Muscle layer of colon (tissue), 2 donors: ENCODE data around the gene BLVRA.
A peak's percentile ranks its signal among the peaks of the same experiment; 100 is the strongest.
"Not testable (repeated sequence)": the region's sequence is repeated elsewhere in the genome, so short reads cannot be mapped to it uniquely, and the experiment has no call there.

Experiments used
- H3K27ac ChIP-seq: one replicate; pipeline ENCODE4 v1.7.0; 2013; ENCODE audit warnings: low read depth, mild to moderate bottlenecking, low read length, moderate library complexity
- H3K27me3 ChIP-seq, 2 donors: one replicate each; pipeline ENCODE4 v1.7.0; 2013; ENCODE audit warnings: low read length in 2 of 2, mild to moderate bottlenecking in 2 of 2; ENCODE audit not compliant: insufficient read depth in 2 of 2, control insufficient read depth in 1 of 2
- H3K36me3 ChIP-seq: one replicate; pipeline ENCODE4 v1.7.0; 2013; ENCODE audit warnings: mild to moderate bottlenecking, low read length; ENCODE audit not compliant: insufficient read depth
- H3K4me1 ChIP-seq: one replicate; pipeline ENCODE4 v1.7.0; 2013; ENCODE audit warnings: mild to moderate bottlenecking, low read length; ENCODE audit not compliant: insufficient read depth
- H3K4me3 ChIP-seq, 2 donors: one replicate each; pipeline ENCODE4 v1.7.0; 2013; ENCODE audit warnings: low read length in 2 of 2, low read depth in 1 of 2, mild to moderate bottlenecking in 1 of 2, moderate library complexity in 1 of 2
- H3K9ac ChIP-seq: one replicate; pipeline ENCODE4 v1.7.0; 2013; ENCODE audit warnings: low read length
- H3K9me3 ChIP-seq: one replicate; pipeline ENCODE4 v1.7.0; 2013; ENCODE audit warnings: mild to moderate bottlenecking, low read length
- donor health status: abdominal sarcoma.
- donor health status: Adenocarcinoma of cecum.

Gene BLVRA

DNA sequence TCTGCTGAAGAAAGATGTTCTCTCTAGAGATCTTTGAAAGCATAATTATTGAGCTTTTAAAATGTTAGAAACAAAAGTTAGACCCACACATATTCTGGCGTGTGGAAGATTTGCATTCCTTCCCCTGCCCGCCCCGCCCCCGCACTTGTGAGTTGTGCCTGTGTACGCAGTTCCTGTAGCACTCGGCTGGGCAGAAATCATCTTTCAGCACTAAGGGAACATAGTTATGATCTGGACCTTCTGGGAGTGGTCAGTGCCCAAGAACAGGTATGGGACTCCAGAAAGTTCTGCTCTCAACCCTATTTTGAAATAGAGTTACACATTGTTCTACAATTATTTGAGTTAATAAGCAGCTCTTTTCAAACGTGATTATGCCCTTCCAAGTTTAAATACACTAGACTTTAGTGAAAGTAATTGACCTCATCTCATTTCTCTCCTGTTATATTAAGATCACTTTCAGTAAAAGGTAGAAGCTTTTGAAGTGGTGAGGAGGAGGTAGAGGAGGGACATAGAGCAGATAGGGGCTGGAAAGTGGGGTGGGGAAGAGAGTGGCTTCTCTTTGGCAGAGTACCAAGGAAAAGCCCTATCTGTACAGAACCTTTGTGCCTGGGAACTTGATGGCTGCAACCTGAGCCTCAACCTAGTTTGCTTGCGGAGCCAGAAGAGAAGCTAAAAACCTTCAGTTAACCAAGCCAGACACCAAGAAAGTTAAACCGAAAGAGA lies 5.7 kb downstream of the BLVRA start:
- Histone ChIP-seq H3K36me3 (no peaks in the 10 kb centered on the region), H3K4me3 (peak overlapping the region in 1 of 2 donors; percentile 16), H3K4me1 (peaks cover 36% of the 10 kb centered on the region), H3K9ac (peak overlapping the region; percentile 57), H3K9me3 (no peaks in the 10 kb centered on the region), H3K27ac (no peak overlapping the region), H3K27me3 (no peaks in the 10 kb centered on the region)

DNA sequence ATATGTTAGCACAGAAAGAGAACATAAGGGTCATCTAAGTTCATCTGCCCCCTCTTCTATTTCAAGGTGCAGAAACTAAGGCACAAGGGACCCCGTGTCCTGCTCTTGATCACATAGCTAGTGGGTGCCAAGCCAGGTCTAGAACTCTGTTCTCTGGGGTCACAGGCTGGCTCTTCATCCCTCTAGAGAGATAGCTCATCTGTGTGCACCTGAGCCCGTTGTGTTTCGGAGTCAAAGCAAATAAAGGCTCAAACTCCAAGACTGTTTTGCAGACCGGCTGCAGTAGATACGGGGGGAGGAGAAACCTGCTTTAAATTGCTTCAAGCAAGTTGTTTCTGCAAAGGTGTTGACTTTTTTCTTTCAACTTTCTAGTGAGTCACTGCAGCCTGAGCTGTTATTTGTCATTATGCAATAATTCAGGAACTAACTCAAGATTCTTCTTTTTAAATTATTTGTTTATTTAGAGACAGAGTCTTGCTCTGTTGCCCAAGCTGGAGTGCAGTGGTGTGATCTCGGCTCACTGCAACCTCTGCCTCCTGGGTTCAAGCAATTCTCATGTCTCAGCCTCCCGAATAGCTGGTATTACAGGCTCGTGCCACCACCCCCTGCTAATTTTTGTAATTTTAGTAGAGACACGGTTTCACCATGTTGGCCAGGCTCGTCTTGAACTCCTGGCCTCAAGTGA lies 6.5 kb downstream of the BLVRA start:
- Histone ChIP-seq H3K4me3 (peak overlapping the region in 1 of 2 donors; percentile 16), H3K27ac (no peak overlapping the region), H3K4me1 (peaks cover 31% of the 10 kb centered on the region), H3K9ac (peak overlapping the region; percentile 57), H3K9me3 (no peaks in the 10 kb centered on the region), H3K36me3 (peaks cover 1% of the 10 kb centered on the region), H3K27me3 (no peaks in the 10 kb centered on the region)

DNA sequence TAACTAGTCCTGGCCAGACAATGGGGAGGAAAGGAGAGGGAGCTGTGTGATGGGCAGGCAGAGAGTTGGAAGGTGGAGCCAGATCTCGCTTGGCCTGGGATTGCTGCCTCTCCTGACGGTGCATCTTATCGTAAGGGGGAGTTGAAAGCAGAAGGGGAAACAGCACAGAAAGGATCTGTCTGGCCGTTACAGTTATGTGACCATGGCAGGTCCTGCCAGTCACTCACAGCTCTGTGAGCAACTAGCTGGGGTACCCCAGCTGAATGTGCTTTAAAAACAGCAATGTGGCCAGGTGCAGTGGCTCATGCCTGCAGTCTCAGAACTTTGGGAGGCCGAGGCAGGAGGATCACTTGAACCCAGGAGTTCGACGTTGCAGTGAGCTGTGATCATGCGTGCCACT lies 8.1 kb downstream of the BLVRA start:
- H3K4me1 ChIP-seq = peaks cover 31% of the 10 kb centered on the region
- no peak overlapping the region for H3K27ac ChIP-seq
- no peak overlapping the region for H3K9ac ChIP-seq
- no peaks in the 10 kb centered on the region for H3K27me3 ChIP-seq
- no peaks in the 10 kb centered on the region for H3K9me3 ChIP-seq
- H3K4me3 ChIP-seq = no peak overlapping the region
- H3K36me3 ChIP-seq = peaks cover 17% of the 10 kb centered on the region

DNA sequence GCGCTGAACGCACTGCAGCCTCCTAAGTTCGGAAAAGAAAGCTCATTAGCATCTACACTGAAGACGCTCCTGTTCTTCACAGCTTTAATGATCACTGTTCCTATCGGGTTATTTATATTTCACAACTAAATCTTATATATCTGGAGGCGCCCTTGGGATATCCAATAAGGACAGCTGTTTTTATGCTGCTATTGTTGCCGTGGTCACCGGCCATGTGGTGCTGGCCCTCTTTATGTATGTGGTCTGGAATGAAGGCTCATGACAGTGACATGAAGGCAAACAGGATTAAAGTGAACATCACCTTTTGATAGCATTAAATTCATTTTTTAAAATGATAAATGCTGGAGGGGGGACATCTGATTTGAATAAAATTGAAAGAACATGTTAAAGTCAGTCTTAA lies 8.8 kb downstream of the BLVRA start:
- peaks cover 25% of the 10 kb centered on the region for H3K4me1 ChIP-seq
- no peaks in the 10 kb centered on the region for H3K9me3 ChIP-seq
- H3K27me3 ChIP-seq = no peaks in the 10 kb centered on the region
- H3K27ac ChIP-seq = no peak overlapping the region
- peaks cover 25% of the 10 kb centered on the region for H3K36me3 ChIP-seq
- no peak overlapping the region for H3K4me3 ChIP-seq
- no peak overlapping the region for H3K9ac ChIP-seq

DNA sequence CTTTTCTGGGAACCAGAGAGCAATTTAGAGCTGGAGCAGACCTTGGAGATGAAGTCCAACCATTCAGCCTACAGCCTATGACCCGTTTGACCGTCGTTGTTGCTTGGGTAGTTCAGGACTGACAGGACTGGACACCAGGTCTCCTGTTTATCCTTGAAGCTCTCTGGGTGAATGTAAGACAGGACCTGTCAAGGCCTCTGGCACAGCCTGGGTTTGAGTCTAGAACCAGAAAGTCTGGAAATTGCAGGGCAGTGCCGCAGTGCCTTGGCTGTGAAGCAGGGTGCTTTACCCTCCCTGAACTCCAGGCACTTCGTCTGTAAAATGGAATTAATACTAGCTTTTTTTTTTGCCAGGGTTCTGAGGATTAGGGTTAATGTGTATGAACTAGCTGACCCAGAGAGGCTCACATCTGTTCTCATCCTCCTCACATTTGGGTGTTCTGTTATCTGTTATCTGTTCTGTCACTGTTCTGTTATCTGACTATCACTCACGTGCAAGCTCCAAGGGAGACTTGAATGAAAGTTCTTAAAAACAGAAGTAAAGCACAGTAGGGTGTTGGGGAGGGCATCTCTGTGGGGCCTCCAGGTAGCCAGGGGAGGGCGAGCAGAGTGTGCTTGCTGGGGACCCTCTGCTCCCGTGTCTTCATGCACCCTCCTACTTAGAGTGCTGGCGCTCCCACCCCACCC lies 9.9 kb downstream of the BLVRA start:
- H3K4me1 ChIP-seq = peaks cover 24% of the 10 kb centered on the region
- H3K9me3 ChIP-seq = no peaks in the 10 kb centered on the region
- H3K9ac ChIP-seq = no peak overlapping the region
- H3K4me3 ChIP-seq = no peak overlapping the region
- no peak overlapping the region for H3K27ac ChIP-seq
- peaks cover 26% of the 10 kb centered on the region for H3K36me3 ChIP-seq
- H3K27me3 ChIP-seq = no peaks in the 10 kb centered on the region

DNA sequence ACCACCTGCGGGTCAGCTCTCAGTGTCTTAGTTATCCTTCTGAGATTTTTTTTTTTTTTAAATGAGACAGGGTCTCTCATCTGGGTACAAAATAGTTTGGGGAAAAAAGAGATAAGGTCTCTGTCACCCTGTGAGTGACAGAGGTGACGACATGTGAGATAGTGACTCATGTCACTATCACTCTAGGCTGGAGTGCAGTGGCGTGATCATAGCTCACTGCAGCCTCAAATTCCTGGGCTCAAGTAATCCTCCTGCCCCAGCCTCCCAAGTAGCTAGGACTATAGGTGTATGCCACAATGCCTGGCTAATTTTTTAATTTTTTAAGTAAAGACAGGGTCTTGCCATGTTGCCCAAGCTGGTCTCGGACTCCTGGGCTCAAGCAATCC lies 10.4 kb downstream of the BLVRA start:
- Histone ChIP-seq H3K9me3 (no peaks in the 10 kb centered on the region), H3K4me3 (no peak overlapping the region), H3K27me3 (no peaks in the 10 kb centered on the region), H3K27ac (no peak overlapping the region), H3K36me3 (peaks cover 26% of the 10 kb centered on the region), H3K4me1 (peaks cover 18% of the 10 kb centered on the region), H3K9ac (no peak overlapping the region)

DNA sequence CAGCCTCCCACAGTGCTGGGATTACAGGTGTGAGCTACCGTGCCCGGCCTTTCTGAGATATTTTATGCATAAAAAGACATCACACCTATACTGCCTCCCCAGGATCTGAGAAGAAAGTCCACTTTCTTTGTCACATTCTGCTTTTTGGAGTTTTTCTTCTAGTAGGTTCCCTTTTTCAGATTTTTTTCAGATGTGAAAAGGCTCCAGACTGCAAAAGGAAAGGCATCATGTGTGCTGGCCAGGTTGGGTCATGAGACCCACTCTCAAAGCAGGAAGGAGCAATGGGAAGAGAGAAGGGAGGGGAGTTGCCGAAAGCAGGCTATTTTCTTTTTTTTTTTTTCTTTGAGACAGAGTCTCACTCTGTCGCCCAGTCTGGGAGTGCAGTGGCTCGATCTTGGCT lies 10.8 kb downstream of the BLVRA start:
- no peak overlapping the region for H3K9ac ChIP-seq
- H3K4me3 ChIP-seq = no peak overlapping the region
- H3K4me1 ChIP-seq = peaks cover 14% of the 10 kb centered on the region
- peaks cover 26% of the 10 kb centered on the region for H3K36me3 ChIP-seq
- H3K27me3 ChIP-seq = no peaks in the 10 kb centered on the region
- no peak overlapping the region for H3K27ac ChIP-seq
- no peaks in the 10 kb centered on the region for H3K9me3 ChIP-seq

DNA sequence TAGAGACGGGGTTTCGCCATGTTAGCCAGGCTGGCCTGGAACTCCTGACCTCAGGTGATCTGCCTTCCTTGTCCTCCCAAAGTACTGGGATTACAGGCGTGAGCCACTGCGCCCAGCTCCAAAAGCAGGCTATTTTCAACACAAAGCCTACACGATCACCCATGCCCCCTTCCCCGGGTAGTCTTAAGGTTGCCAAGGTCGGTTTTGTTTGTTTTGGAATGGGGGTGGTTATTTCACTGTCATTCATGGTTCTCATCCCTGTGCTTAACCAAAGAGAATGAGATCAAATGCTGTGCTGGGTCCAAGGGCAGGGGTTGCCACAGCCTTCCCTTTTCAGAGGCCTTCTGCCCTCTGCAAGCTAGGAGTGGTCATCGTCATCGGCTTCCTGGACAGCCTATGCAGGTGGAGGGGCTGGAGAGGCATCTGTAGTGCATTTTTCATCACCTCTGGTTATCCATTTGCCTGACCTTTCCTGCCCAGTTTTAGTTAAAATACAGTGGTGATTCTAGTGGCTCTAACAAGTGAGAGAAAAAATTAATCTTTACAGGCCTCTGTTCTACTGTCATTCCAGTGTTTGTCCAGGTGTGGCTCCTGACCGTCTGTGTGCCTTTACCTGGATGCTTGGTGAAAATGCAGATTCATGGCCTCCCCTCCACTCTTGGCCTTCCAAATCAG lies 11.4 kb downstream of the BLVRA start:
- Histone ChIP-seq H3K36me3 (peaks cover 26% of the 10 kb centered on the region), H3K4me3 (no peak overlapping the region), H3K27ac (no peak overlapping the region), H3K9ac (no peak overlapping the region), H3K27me3 (no peaks in the 10 kb centered on the region), H3K4me1 (peaks cover 8% of the 10 kb centered on the region), H3K9me3 (no peaks in the 10 kb centered on the region)

DNA sequence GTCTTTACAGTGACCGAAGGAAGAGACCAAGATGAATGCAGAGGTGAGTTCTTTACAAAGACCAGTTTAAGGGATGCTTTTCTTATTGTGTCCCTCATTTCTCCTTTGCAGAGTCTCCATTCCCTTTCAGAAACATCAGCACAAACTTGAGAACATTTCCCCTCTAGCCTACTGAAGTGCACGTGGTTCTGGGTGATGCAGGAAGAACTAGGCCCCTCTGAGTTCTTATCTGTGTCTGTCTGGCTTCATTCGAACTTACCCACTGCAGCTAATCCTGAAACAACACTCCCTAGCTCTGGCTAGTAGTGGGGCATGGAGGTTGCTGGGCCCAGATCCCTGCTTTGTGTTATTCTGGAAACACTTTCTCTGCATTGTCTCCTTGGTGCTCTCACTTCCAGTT lies 12.6 kb downstream of the BLVRA start:
- H3K4me1 ChIP-seq = peaks cover 6% of the 10 kb centered on the region
- no peaks in the 10 kb centered on the region for H3K9me3 ChIP-seq
- H3K4me3 ChIP-seq = no peak overlapping the region
- no peaks in the 10 kb centered on the region for H3K27me3 ChIP-seq
- no peak overlapping the region for H3K27ac ChIP-seq
- H3K36me3 ChIP-seq = peaks cover 26% of the 10 kb centered on the region
- no peak overlapping the region for H3K9ac ChIP-seq

DNA sequence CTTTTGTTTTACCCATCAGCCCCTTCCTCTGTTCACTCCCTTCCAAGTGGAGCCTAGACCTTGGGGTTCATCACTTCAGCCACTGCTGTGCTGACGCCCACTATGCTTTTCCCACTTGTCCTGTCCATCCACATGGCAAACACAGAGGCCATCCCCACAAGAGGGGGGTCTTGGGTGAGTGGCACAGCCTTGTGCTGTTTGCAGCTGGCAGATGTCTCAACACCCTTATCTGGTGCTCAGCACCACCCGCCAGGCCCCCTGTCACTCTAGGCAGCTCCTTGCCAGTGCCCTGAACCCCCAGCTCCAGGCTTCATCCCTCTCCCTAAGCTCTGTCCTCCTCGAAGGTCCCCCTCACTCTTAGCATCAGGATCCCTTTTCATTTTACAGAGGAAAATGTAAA lies 13.1 kb downstream of the BLVRA start:
- Histone ChIP-seq H3K4me1 (peaks cover 6% of the 10 kb centered on the region), H3K9me3 (no peaks in the 10 kb centered on the region), H3K36me3 (peaks cover 26% of the 10 kb centered on the region), H3K27me3 (no peaks in the 10 kb centered on the region), H3K4me3 (no peak overlapping the region), H3K27ac (no peak overlapping the region), H3K9ac (no peak overlapping the region)

DNA sequence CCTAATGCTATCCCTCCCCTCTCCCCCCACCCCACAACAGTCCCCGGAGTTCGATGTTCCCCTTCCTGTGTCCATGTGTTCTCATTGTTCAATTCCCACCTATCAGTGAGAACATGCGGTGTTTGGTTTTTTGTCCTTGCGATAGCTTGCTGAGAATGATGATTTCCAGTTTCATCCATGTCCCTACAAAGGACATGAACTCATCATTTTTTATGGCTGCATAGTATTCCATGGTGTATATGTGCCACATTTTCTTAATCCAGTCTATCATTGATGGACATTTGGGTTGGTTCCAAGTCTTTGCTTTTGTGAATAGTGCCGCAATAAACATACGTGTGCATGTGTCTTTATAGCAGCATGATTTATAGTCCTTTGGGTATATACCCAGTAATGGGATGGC lies 14.8 kb downstream of the BLVRA start:
- H3K36me3 ChIP-seq = peaks cover 26% of the 10 kb centered on the region
- H3K27ac ChIP-seq, H3K9ac ChIP-seq, H3K9me3 ChIP-seq, H3K27me3 ChIP-seq, H3K4me1 ChIP-seq, H3K4me3 ChIP-seq: not testable (repeated sequence)
